Thoracic aorta (tissue), 2 donors: ENCODE results near the gene MMS22L. TPM values are rescaled to one million over a fixed set of nuclear protein-coding genes. Genes with fewer than 3 reads are reported as not detected.

Source experiments
- ATAC-seq: fragments of 150-250 bp; one replicate; pipeline ENCODE4 v1.8.0; 2017; ENCODE audit warnings: low read depth; ENCODE audit not compliant: insufficient number of reproducible peaks, low FRiP score
- DNase-seq: peaks from one replicate; pipeline ENCODE4 v3.0.0-alpha.2; 2020; ENCODE audit warnings: low spot score
- H3K27ac ChIP-seq, 2 donors: fragments of 200-600 bp; sonication (generic); 1 replicate in 1 of 2; 2 replicates in 1 of 2; pipeline ENCODE4 v1.5.1; 2016; ENCODE audit warnings: mild to moderate bottlenecking in 2 of 2, moderate library complexity in 2 of 2
- H3K27me3 ChIP-seq: fragments of 200-600 bp; sonication (generic); replicated peaks from 2 replicates; pipeline ENCODE4 v1.6.0; 2016; ENCODE audit warnings: mild to moderate bottlenecking; ENCODE audit not compliant: insufficient read depth
- H3K36me3 ChIP-seq: fragments of 200-600 bp; sonication (generic); one replicate; pipeline ENCODE4 v1.5.1; 2016
- H3K4me1 ChIP-seq, 2 donors: fragments of 200-600 bp; sonication (generic); 1 replicate in 1 of 2; 2 replicates in 1 of 2; pipeline versions ENCODE4 v1.5.1 to v1.6.0; 2016; ENCODE audit warnings: low read depth in 2 of 2, mild to moderate bottlenecking in 1 of 2; ENCODE audit not compliant: control insufficient read depth in 1 of 2
- H3K4me3 ChIP-seq: fragments of 200-600 bp; sonication (generic); 2 replicates; pipeline ENCODE4 v1.5.1; 2016; ENCODE audit warnings: mild to moderate bottlenecking
- H3K9me3 ChIP-seq: fragments of 200-600 bp; sonication (generic); 2 replicates; pipeline ENCODE4 v1.5.1; 2016
- total RNA-seq, 2 donors: library from RNA; depleted of rRNA; stranded (reverse); fragments of >200 nt; gene quantifications; one replicate each; pipeline versions ENCODE4 v1.1.0 to v1.2.3, GENCODE V29; 2016
- TF ChIP-seq, protein P1 (sequence below): fragments of 200-600 bp; sonication (generic); IDR thresholded peaks from one replicate; pipeline ENCODE4 v1.5.1; 2019; ENCODE audit warnings: antibody characterized with exemption

Gene MMS22L
- total RNA-seq, 2 donors from 2014 or later, result 4.3 to 5.3 TPM

DNA sequence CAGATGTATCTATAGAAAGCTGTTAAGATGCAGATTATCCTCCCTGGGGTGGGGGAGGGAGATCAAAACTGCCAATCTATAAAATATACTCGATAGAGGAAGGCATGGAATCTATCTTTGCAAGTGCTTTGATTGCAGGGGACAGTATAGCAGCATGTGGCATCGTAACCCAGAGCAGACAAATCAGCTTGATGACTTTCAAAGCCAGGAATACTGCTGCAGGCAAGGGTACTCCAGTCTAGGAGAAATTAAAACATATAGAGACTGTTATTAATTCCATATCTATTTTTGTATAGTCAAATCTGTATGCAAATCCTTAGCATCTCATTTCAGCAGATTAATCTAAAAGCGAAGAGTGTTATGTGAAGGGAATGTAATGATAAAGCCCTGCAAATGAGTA lies 159.4 kb downstream of the MMS22L start:
- no peaks in the 10 kb centered on the region for H3K4me1 ChIP-seq
- H3K27ac ChIP-seq, result no peak overlapping the region
- TF ChIP-seq, protein P1, sequence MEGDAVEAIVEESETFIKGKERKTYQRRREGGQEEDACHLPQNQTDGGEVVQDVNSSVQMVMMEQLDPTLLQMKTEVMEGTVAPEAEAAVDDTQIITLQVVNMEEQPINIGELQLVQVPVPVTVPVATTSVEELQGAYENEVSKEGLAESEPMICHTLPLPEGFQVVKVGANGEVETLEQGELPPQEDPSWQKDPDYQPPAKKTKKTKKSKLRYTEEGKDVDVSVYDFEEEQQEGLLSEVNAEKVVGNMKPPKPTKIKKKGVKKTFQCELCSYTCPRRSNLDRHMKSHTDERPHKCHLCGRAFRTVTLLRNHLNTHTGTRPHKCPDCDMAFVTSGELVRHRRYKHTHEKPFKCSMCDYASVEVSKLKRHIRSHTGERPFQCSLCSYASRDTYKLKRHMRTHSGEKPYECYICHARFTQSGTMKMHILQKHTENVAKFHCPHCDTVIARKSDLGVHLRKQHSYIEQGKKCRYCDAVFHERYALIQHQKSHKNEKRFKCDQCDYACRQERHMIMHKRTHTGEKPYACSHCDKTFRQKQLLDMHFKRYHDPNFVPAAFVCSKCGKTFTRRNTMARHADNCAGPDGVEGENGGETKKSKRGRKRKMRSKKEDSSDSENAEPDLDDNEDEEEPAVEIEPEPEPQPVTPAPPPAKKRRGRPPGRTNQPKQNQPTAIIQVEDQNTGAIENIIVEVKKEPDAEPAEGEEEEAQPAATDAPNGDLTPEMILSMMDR, result no peak
- no peaks in the 10 kb centered on the region for H3K36me3 ChIP-seq
- H3K9me3 ChIP-seq, result peaks cover 3% of the 10 kb centered on the region
- ATAC-seq (no peak), DNase-seq (no peak)
- no peaks in the 10 kb centered on the region for H3K27me3 ChIP-seq
- no peak overlapping the region for H3K4me3 ChIP-seq

DNA sequence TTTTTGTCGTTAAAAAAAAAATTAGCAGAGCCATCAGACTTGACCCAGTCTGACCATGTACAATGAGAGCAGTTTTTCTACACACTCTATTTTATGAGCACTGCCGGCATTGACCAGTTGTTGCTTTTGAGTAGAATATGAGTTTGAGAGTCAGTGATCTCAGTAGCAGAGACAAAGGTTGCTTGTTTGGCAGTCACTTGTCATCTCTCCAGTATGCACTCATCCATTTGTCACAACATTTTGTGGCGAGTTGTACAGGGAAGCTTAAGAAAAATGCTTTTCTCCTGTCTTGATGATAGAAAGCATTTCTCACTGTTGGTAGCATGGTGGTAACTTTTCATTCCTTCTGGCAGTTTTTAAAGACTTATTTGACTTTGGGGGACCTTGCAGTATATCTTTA lies 159.9 kb downstream of the MMS22L start:
- Histone ChIP-seq H3K9me3 (peaks cover 3% of the 10 kb centered on the region), H3K27ac (no peak overlapping the region), H3K36me3 (no peaks in the 10 kb centered on the region), H3K4me3 (no peak overlapping the region), H3K27me3 (no peaks in the 10 kb centered on the region), H3K4me1 (no peaks in the 10 kb centered on the region)
- TF ChIP-seq, protein P1, result no peak
- DNase-seq (no peak), ATAC-seq (no peak)

DNA sequence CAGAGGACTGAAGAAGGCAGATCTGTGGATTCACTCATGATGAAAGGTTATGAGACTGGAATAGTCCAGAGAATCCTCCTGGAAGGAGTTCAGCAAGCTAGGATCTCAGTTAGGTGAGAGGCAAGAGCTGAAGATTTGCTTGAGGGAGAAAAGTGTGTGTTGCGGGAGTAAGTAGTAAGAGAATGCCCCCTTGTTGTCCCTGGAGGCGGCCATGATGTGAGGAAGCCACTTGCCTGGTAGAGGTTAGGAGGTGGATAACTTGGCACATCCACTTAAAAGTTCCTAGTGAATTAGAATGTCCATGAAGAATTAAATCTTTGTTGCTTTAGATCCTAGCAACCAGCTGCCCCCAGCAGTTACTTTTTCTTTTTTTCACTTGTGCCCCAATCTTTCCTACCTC lies 162.5 kb downstream of the MMS22L start:
- Histone ChIP-seq H3K36me3 (no peaks in the 10 kb centered on the region), H3K9me3 (peaks cover 3% of the 10 kb centered on the region), H3K27me3 (no peaks in the 10 kb centered on the region), H3K27ac (no peak overlapping the region), H3K4me3 (no peak overlapping the region), H3K4me1 (no peaks in the 10 kb centered on the region)
- TF ChIP-seq, protein P1, result no peak
- ATAC-seq, result no peak
- DNase-seq, result no peak

DNA sequence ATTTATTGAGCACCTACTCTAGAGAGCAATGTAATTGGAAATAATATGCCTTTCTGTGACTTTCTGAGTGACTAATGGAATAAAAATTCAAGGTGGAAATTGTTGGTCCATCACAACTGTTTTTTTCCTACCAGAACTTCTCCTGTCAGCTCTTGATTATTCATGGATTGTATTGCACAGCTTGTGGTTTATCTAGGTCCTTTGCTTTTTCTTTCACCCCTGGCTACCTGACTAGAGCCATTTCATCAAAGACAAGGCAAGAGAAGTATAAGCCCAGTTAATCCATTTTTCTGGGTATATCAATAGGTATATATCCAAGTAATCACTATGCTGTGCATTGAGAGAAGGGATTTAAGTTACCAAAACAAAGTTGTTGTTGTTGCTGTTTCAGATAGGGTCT lies 168.4 kb downstream of the MMS22L start:
- TF ChIP-seq, protein P1, result no peak
- H3K36me3 ChIP-seq, result no peaks in the 10 kb centered on the region
- no peaks in the 10 kb centered on the region for H3K4me1 ChIP-seq
- H3K27me3 ChIP-seq, result no peaks in the 10 kb centered on the region
- H3K9me3 ChIP-seq, result no peaks in the 10 kb centered on the region
- H3K27ac ChIP-seq, result no peak overlapping the region
- H3K4me3 ChIP-seq, result no peak overlapping the region
- DNase-seq (no peak), ATAC-seq (no peak)

DNA sequence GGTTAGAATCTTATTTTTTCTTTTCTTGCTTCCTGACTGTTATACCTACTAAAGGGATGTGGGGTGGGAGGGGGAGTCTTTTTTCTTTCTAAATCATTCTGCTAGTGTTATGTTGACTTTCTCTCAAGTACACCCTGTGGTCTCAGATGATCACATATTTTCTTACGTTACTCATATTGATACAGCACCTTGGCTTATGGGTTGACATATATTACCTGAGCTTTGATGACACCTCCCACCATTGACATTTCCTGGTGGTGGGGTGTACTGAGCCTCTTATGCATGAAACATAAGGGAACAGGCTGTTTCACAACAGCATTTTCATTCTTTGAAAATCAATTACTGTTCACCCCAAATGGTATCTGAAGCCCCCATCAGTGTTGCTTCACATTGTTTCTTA lies 169.8 kb downstream of the MMS22L start:
- ATAC-seq, result no peak
- no peak for DNase-seq
- H3K4me3 ChIP-seq, result no peak overlapping the region
- no peaks in the 10 kb centered on the region for H3K27me3 ChIP-seq
- H3K27ac ChIP-seq, result no peak overlapping the region
- no peaks in the 10 kb centered on the region for H3K36me3 ChIP-seq
- TF ChIP-seq, protein P1, result no peak
- no peaks in the 10 kb centered on the region for H3K4me1 ChIP-seq
- no peaks in the 10 kb centered on the region for H3K9me3 ChIP-seq
